Neural cell (in vitro differentiated cells): ENCODE measurements around the gene CWC25. TPM values are rescaled to one million over a fixed set of nuclear protein-coding genes. Genes with fewer than 3 reads are reported as not detected.

Experiments
- H2AFZ ChIP-seq: fragments of 200-600, 300-800 bp; sonication (generic), shearing (Covaris generic); 2 replicates; pipeline ENCODE4 v1.6.0; 2014; ENCODE audit warnings: low read depth, mild to moderate bottlenecking, antibody characterized with exemption, low read length, moderate library complexity
- H3F3A ChIP-seq: fragments of 200-600 bp; shearing (Covaris generic); 2 replicates; pipeline ENCODE4 v1.6.1; 2016; ENCODE audit warnings: mild to moderate bottlenecking, moderate library complexity, mixed read lengths, antibody characterized with exemption, low read length; ENCODE audit not compliant: insufficient read depth, poor library complexity, severe bottlenecking
- H3K27ac ChIP-seq: fragments of 200-600, 300-800 bp; sonication (generic), shearing (Covaris generic); 2 replicates; pipeline ENCODE4 v1.5.1; 2014; ENCODE audit warnings: mild to moderate bottlenecking, low read length, moderate library complexity
- H3K27me3 ChIP-seq: fragments of 300-800, 200-600 bp; sonication (generic), shearing (Covaris generic); 2 replicates; pipeline ENCODE4 v1.6.0; 2014; ENCODE audit warnings: mild to moderate bottlenecking, low read depth, low read length, moderate library complexity; ENCODE audit not compliant: insufficient read depth
- H3K36me3 ChIP-seq: fragments of 300-800, 200-600 bp; sonication (generic), shearing (Covaris generic); 2 replicates; pipeline ENCODE4 v1.5.1; 2014; ENCODE audit warnings: mild to moderate bottlenecking, antibody characterized with exemption, low read length, moderate library complexity; ENCODE audit not compliant: insufficient read depth
- H3K4me2 ChIP-seq: fragments of 300-800, 200-600 bp; sonication (generic), shearing (Covaris generic); 2 replicates; pipeline ENCODE4 v1.6.0; 2014; ENCODE audit warnings: mild to moderate bottlenecking, low read length
- H3K4me3 ChIP-seq: fragments of 300-800, 200-600 bp; sonication (generic), shearing (Covaris generic); 2 replicates; pipeline ENCODE4 v1.5.1; 2014; ENCODE audit warnings: mild to moderate bottlenecking, low read length, moderate library complexity
- H3K79me2 ChIP-seq: fragments of 200-600 bp; shearing (Covaris generic); replicated peaks from 2 replicates; pipeline ENCODE4 v1.6.0; 2014; ENCODE audit warnings: mild to moderate bottlenecking, low read length, moderate library complexity; ENCODE audit not compliant: insufficient read depth
- H3K9ac ChIP-seq: fragments of 300-800, 200-600 bp; sonication (generic), shearing (Covaris generic); 2 replicates; pipeline ENCODE4 v1.6.1; 2016; ENCODE audit warnings: mild to moderate bottlenecking, low read length, mixed read lengths
- H3K9me2 ChIP-seq: fragments of 200-600 bp; shearing (Covaris generic); 2 replicates; pipeline ENCODE4 v1.6.1; 2016; ENCODE audit warnings: mild to moderate bottlenecking, low read length, mixed read lengths; ENCODE audit not compliant: insufficient read depth
- H3K9me3 ChIP-seq: fragments of 200-600, 300-800 bp; sonication (generic), shearing (Covaris generic); 2 replicates; pipeline ENCODE4 v1.6.1; 2016; ENCODE audit warnings: mild to moderate bottlenecking, mixed run types, low read length, moderate library complexity, mixed read lengths
- H4K20me1 ChIP-seq: fragments of 200-600 bp; shearing (Covaris generic); 2 replicates; pipeline ENCODE4 v1.6.1; 2016; ENCODE audit warnings: mild to moderate bottlenecking, mixed run types; ENCODE audit not compliant: insufficient read depth
- EP300 ChIP-seq: fragments of 450-650 bp; conservative IDR thresholded peaks from 2 replicates; pipeline ENCODE4 v1.6.1; 2014; ENCODE audit warnings: antibody characterized with exemption, mild to moderate bottlenecking, moderate library complexity; ENCODE audit not compliant: poor library complexity, severe bottlenecking
- EZH2 ChIP-seq: fragments of 200-600, 300-800 bp; shearing (Covaris generic), sonication (generic); IDR thresholded peaks from 2 replicates; pipeline ENCODE4 v1.6.1; 2014; ENCODE audit warnings: antibody characterized with exemption, low read length, borderline replicate concordance, mild to moderate bottlenecking; ENCODE audit not compliant: insufficient read depth, poor library complexity, severe bottlenecking
- MXI1 ChIP-seq: fragments of 450-650 bp; conservative IDR thresholded peaks from 2 replicates; pipeline ENCODE4 v1.6.1; 2014; ENCODE audit warnings: antibody characterized with exemption, mild to moderate bottlenecking; ENCODE audit not compliant: poor library complexity, severe bottlenecking
- POLR2AphosphoS5 ChIP-seq: IDR thresholded peaks from 2 replicates; pipeline ENCODE4 v1.6.1; 2012
- RAD21 ChIP-seq: fragments of 450-650 bp; conservative IDR thresholded peaks from 2 replicates; pipeline ENCODE4 v1.6.1; 2014; ENCODE audit warnings: antibody characterized with exemption, mild to moderate bottlenecking, moderate library complexity
- REST ChIP-seq: IDR thresholded peaks from 2 replicates; pipeline ENCODE4 v1.6.1; 2012; ENCODE audit warnings: borderline replicate concordance
- SMC3 ChIP-seq: fragments of 450-650 bp; conservative IDR thresholded peaks from 2 replicates; pipeline ENCODE4 v1.6.1; 2014; ENCODE audit warnings: antibody characterized with exemption, mild to moderate bottlenecking, moderate library complexity; ENCODE audit not compliant: poor library complexity
- TAF1 ChIP-seq: IDR thresholded peaks from 2 replicates; pipeline ENCODE4 v1.6.1; 2012; ENCODE audit warnings: low read depth
- polyA plus RNA-seq: library from polyadenylated mRNA; depleted of rRNA; stranded (reverse); fragments of >200 nt; gene quantifications from 2 replicates; pipeline ENCODE4 v1.2.3, GENCODE V29; 2014
- TF ChIP-seq, protein P1 (sequence below): fragments of 450-650 bp; IDR thresholded peaks from 2 replicates; pipeline ENCODE4 v1.5.1; 2014; ENCODE audit warnings: antibody characterized with exemption, mild to moderate bottlenecking, moderate library complexity; ENCODE audit not compliant: poor library complexity, severe bottlenecking

CWC25 gene
- polyA plus RNA-seq, 1 donor from 2014 or later: 15.4 TPM

GRCh38 chr17:38869526-38870258, 44.6 kb upstream of the CWC25 start, which contains the start of gene LASP1:
Gene LASP1 (plus strand): TSS chr17:38870058. CDS start chr17:38870190, 132 bp downstream.
- Histone ChIP-seq H3K27ac (peak within 1 kb of the TSS; percentile 99), H3K27me3 (no peaks in the 10 kb centered on the region), H2AFZ (peak within 1 kb of the TSS; percentile 85), H3K36me3 (no peaks in the 10 kb centered on the region), H3F3A (peaks cover 5% of the 10 kb centered on the region), H3K4me2 (peak within 1 kb of the TSS; percentile 99), H3K4me3 (peak within 1 kb of the TSS; percentile 98), H4K20me1 (peaks cover 4% of the 10 kb centered on the region), H3K9me2 (no peaks in the 10 kb centered on the region), H3K9ac (peak within 1 kb of the TSS; percentile 99), H3K79me2 (peaks cover 41% of the 10 kb centered on the region), H3K9me3 (no peaks in the 10 kb centered on the region)
- TF ChIP-seq SMC3: peak; percentile 47
- TF ChIP-seq EZH2: no peak
- TF ChIP-seq, protein P1, sequence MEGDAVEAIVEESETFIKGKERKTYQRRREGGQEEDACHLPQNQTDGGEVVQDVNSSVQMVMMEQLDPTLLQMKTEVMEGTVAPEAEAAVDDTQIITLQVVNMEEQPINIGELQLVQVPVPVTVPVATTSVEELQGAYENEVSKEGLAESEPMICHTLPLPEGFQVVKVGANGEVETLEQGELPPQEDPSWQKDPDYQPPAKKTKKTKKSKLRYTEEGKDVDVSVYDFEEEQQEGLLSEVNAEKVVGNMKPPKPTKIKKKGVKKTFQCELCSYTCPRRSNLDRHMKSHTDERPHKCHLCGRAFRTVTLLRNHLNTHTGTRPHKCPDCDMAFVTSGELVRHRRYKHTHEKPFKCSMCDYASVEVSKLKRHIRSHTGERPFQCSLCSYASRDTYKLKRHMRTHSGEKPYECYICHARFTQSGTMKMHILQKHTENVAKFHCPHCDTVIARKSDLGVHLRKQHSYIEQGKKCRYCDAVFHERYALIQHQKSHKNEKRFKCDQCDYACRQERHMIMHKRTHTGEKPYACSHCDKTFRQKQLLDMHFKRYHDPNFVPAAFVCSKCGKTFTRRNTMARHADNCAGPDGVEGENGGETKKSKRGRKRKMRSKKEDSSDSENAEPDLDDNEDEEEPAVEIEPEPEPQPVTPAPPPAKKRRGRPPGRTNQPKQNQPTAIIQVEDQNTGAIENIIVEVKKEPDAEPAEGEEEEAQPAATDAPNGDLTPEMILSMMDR: peak; percentile 34
- TF ChIP-seq REST: peak; percentile 80
- TF ChIP-seq POLR2AphosphoS5: peak; percentile 93
- peak; percentile 53 for TF ChIP-seq MXI1
- no peak for TF ChIP-seq TAF1
- TF ChIP-seq RAD21: peak; percentile 43
- TF ChIP-seq EP300: peak; percentile 1

- Histone ChIP-seq H3K9me2 (no peaks in the 10 kb centered on the region), H3K4me3 (peak overlapping the region; percentile 98), H3K9ac (peak overlapping the region; percentile 99), H3K36me3 (no peaks in the 10 kb centered on the region), H3K4me2 (peak overlapping the region; percentile 35), H2AFZ (peak overlapping the region; percentile 85), H4K20me1 (peaks cover 4% of the 10 kb centered on the region), H3F3A (peaks cover 5% of the 10 kb centered on the region), H3K27me3 (no peaks in the 10 kb centered on the region), H3K79me2 (peaks cover 33% of the 10 kb centered on the region), H3K9me3 (no peaks in the 10 kb centered on the region), H3K27ac (peak overlapping the region; percentile 99)
- TF ChIP-seq TAF1 (peak; percentile 70), POLR2AphosphoS5 (peak; percentile 55), MXI1 (no peak), EZH2 (no peak), RAD21 (peak; percentile 18), REST (peak; percentile 80), EP300 (peak; percentile 55), SMC3 (no peak)
- TF ChIP-seq, protein P1: peak; percentile 73
Observed at GRCh38 chr17:38868817-38869525, 43.9 kb upstream of the CWC25 start.
